H1 (cell line): ENCODE data around the gene BCKDHA. TPM values are rescaled to one million over a fixed set of nuclear protein-coding genes. Genes with fewer than 3 reads are reported as not detected.

Experiments used
- CTCF ChIA-PET: fragments of 300-600 bp; sonication (Branson Sonifier 250); formaldehyde crosslinking; loops from one replicate; lab custom pipeline; 2021; ENCODE audit not compliant: partially characterized antibody; lab: Charles Lee
- POLR2A ChIA-PET: fragments of 300-600 bp; sonication (Branson Sonifier 250); formaldehyde crosslinking; loops from one replicate; lab custom pipeline; 2021; ENCODE audit warnings: inconsistent platforms; ENCODE audit not compliant: partially characterized antibody; lab: Charles Lee
- DNase-seq, 2 experiments: peaks; one replicate each; pipeline versions ENCODE4 v3.0.0 to v3.0.0-alpha.2; 2010 to 2022; ENCODE audit warnings: low spot score in 2 of 2, low read depth in 1 of 2, mixed read lengths in 1 of 2
- FAIRE-seq: peaks from 2 replicates; lab custom pipeline; 2011; peaks lifted over from hg19 to GRCh38; lab: Jason Lieb, UNC
- H2AFZ ChIP-seq: 2 replicates; pipeline ENCODE4 v1.8.1; 2012; ENCODE audit warnings: low read length, inconsistent platforms
- H2AK5ac ChIP-seq: 2 replicates; pipeline ENCODE4 v1.6.1; 2013; ENCODE audit warnings: low read depth, low read length
- H2BK120ac ChIP-seq: replicated peaks from 2 replicates; pipeline ENCODE3; 2013; ENCODE audit warnings: low read depth, low read length, inconsistent platforms
- H2BK12ac ChIP-seq: 2 replicates; pipeline ENCODE4 v1.6.1; 2013; ENCODE audit warnings: low read depth, low read length
- H2BK15ac ChIP-seq: 2 replicates; pipeline ENCODE4 v1.6.1; 2013; ENCODE audit warnings: low read length
- H2BK20ac ChIP-seq: 2 replicates; pipeline ENCODE4 v1.6.1; 2013; ENCODE audit warnings: low read length
- H2BK5ac ChIP-seq: 2 replicates; pipeline ENCODE4 v1.6.1; 2013; ENCODE audit warnings: low read depth, low read length
- H3K14ac ChIP-seq: 2 replicates; pipeline ENCODE4 v1.6.1; 2013; ENCODE audit warnings: inconsistent platforms; ENCODE audit not compliant: insufficient read length
- H3K18ac ChIP-seq: 2 replicates; pipeline ENCODE4 v1.6.1; 2013; ENCODE audit warnings: low read length; ENCODE audit errors: extremely low read depth
- H3K23ac ChIP-seq: 2 replicates; pipeline ENCODE4 v1.6.1; 2013; ENCODE audit warnings: inconsistent platforms; ENCODE audit not compliant: insufficient read length
- H3K23me2 ChIP-seq: 2 replicates; pipeline ENCODE4 v1.6.1; 2013; ENCODE audit warnings: low read depth, low read length
- H3K27ac ChIP-seq: 2 replicates; pipeline ENCODE4 v1.6.1; 2011; ENCODE audit warnings: low read depth, low read length, inconsistent platforms
- H3K27me3 ChIP-seq, 4 experiments: replicated peaks in 1 of 4; 1 replicate in 1 of 4; 2 replicates in 3 of 4; pipeline versions ENCODE4 v1.6.1 to v1.8.1; 2011 to 2013; ENCODE audit warnings: low read length in 3 of 4, mild to moderate bottlenecking in 3 of 4, inconsistent platforms in 2 of 4, mixed read lengths in 2 of 4, moderate library complexity in 1 of 4; ENCODE audit not compliant: control insufficient read depth in 3 of 4, insufficient read depth in 3 of 4; ENCODE audit errors: extremely low read depth in 1 of 4
- H3K36me3 ChIP-seq, 4 experiments: 2 replicates each; pipeline versions ENCODE4 v1.6.1 to v1.8.1; 2011 to 2013; ENCODE audit warnings: mild to moderate bottlenecking in 4 of 4, low read length in 3 of 4, moderate library complexity in 2 of 4, control low read depth in 1 of 4, inconsistent platforms in 1 of 4; ENCODE audit not compliant: insufficient read depth in 4 of 4, control insufficient read depth in 2 of 4
- H3K4ac ChIP-seq: replicated peaks from 2 replicates; pipeline ENCODE3; 2013; ENCODE audit warnings: low read length, low read depth, mixed read lengths, inconsistent platforms; ENCODE audit not compliant: insufficient read length
- H3K4me1 ChIP-seq, 4 experiments: replicated peaks in 1 of 4; 1 replicate in 1 of 4; 2 replicates in 3 of 4; pipeline versions ENCODE4 v1.6.1 to v1.8.1; 2011 to 2013; ENCODE audit warnings: low read length in 3 of 4, inconsistent platforms in 2 of 4, mixed read lengths in 1 of 4; ENCODE audit not compliant: insufficient read depth in 4 of 4, control insufficient read depth in 3 of 4
- H3K4me2 ChIP-seq, 2 experiments: 2 replicates each; pipeline versions ENCODE4 v1.6.1 to v1.8.1; 2011 to 2013; ENCODE audit warnings: low read depth in 2 of 2, low read length in 2 of 2, control low read depth in 1 of 2, inconsistent platforms in 1 of 2, mild to moderate bottlenecking in 1 of 2; ENCODE audit not compliant: insufficient read depth in 1 of 2
- H3K4me3 ChIP-seq, 4 experiments: fragments of 200-600, 300-600 bp in 1 of 4; sonication (generic), shearing (Covaris generic), sonication (Bioruptor Twin) in 1 of 4; 2 replicates each; pipeline versions ENCODE4 v1.5.1 to v1.8.1; 2011 to 2016; ENCODE audit warnings: low read length in 4 of 4, low read depth in 3 of 4, control low read depth in 2 of 4, inconsistent platforms in 2 of 4, mild to moderate bottlenecking in 2 of 4, mixed read lengths in 1 of 4, moderate library complexity in 1 of 4; ENCODE audit not compliant: insufficient read depth in 2 of 4; ENCODE audit errors: extremely low read depth in 1 of 4
- H3K56ac ChIP-seq: replicated peaks from 2 replicates; pipeline ENCODE3; 2013; ENCODE audit warnings: low read depth, mild to moderate bottlenecking, mixed read lengths, low read length, inconsistent platforms; ENCODE audit not compliant: insufficient read length
- H3K79me1 ChIP-seq: 2 replicates; pipeline ENCODE4 v1.6.1; 2013; ENCODE audit warnings: low read depth, low read length, control low read depth
- H3K79me2 ChIP-seq, 2 experiments: 2 replicates each; pipeline versions ENCODE4 v1.6.1 to v1.8.1; 2012 to 2013; ENCODE audit warnings: low read length in 2 of 2, mild to moderate bottlenecking in 2 of 2, inconsistent platforms in 1 of 2; ENCODE audit not compliant: insufficient read depth in 2 of 2, control insufficient read depth in 1 of 2
- H3K9ac ChIP-seq, 4 experiments: replicated peaks in 1 of 4; 1 replicate in 1 of 4; 2 replicates in 3 of 4; pipeline versions ENCODE4 v1.6.1 to v1.8.1; 2011 to 2013; ENCODE audit warnings: low read depth in 3 of 4, low read length in 3 of 4, control low read depth in 2 of 4, mild to moderate bottlenecking in 2 of 4, moderate library complexity in 2 of 4, inconsistent platforms in 1 of 4; ENCODE audit errors: extremely low read depth in 1 of 4
- H3K9me3 ChIP-seq, 2 experiments: 2 replicates each; pipeline versions ENCODE4 v1.6.1 to v1.8.1; 2012 to 2013; ENCODE audit warnings: mild to moderate bottlenecking in 2 of 2, moderate library complexity in 2 of 2, control low read depth in 1 of 2, inconsistent platforms in 1 of 2, low read depth in 1 of 2, low read length in 1 of 2, mixed read lengths in 1 of 2; ENCODE audit not compliant: insufficient read depth in 2 of 2
- H4K20me1 ChIP-seq, 2 experiments: replicated peaks in 1 of 2; 2 replicates each; pipeline versions ENCODE3 to v1.8.1; 2011 to 2013; ENCODE audit warnings: inconsistent platforms in 2 of 2, low read length in 2 of 2, mild to moderate bottlenecking in 1 of 2; ENCODE audit not compliant: insufficient read depth in 2 of 2, control insufficient read depth in 1 of 2
- H4K5ac ChIP-seq: 2 replicates; pipeline ENCODE4 v1.6.1; 2013; ENCODE audit warnings: low read length, low read depth, mixed read lengths, inconsistent platforms; ENCODE audit not compliant: insufficient read length
- H4K8ac ChIP-seq: 2 replicates; pipeline ENCODE4 v1.8.0; 2013; ENCODE audit warnings: mild to moderate bottlenecking, moderate library complexity, low read length, inconsistent platforms; ENCODE audit not compliant: insufficient read depth; ENCODE audit errors: extremely low read depth
- H4K91ac ChIP-seq: replicated peaks from 2 replicates; pipeline ENCODE3; 2013; ENCODE audit warnings: low read length, mixed read lengths, inconsistent platforms; ENCODE audit not compliant: insufficient read length
- BCL11A ChIP-seq, 2 experiments: IDR thresholded peaks; one replicate each; pipeline ENCODE4 v1.6.1; 2011; ENCODE audit warnings: low read depth in 2 of 2, low read length in 2 of 2, mild to moderate bottlenecking in 2 of 2
- CBX5 ChIP-seq: fragments of 300-800, 300-1000 bp; sonication (generic); IDR thresholded peaks from 2 replicates; pipeline ENCODE4 v1.7.1; 2016; ENCODE audit warnings: antibody characterized with exemption, low read length, low read depth
- E2F6 ChIP-seq: IDR thresholded peaks from 2 replicates; pipeline ENCODE4 v1.6.1; 2012; ENCODE audit warnings: inconsistent platforms
- EP300 ChIP-seq, 2 experiments: IDR thresholded peaks; 1 replicate in 1 of 2; 2 replicates in 1 of 2; pipeline ENCODE4 v1.6.1; 2011 to 2012; ENCODE audit warnings: low read depth in 2 of 2, low read length in 2 of 2, mild to moderate bottlenecking in 2 of 2, borderline replicate concordance in 1 of 2, inconsistent platforms in 1 of 2, moderate library complexity in 1 of 2
- JUN ChIP-seq: IDR thresholded peaks from 2 replicates; pipeline ENCODE4 v1.6.1; 2011; ENCODE audit warnings: low read depth, mild to moderate bottlenecking, improper control_type of control experiment, low read length
- NANOG ChIP-seq: IDR thresholded peaks from 2 replicates; pipeline ENCODE4 v1.6.1; 2011; ENCODE audit warnings: low read length, low read depth, mild to moderate bottlenecking, inconsistent platforms; ENCODE audit not compliant: insufficient read depth, poor library complexity, severe bottlenecking
- PHF8 ChIP-seq: fragments of 200-600 bp; sonication (generic); conservative IDR thresholded peaks from 2 replicates; pipeline ENCODE4 v1.7.1; 2012; ENCODE audit warnings: low read depth, mild to moderate bottlenecking, inconsistent platforms, low read length, moderate library complexity
- POU5F1 ChIP-seq: IDR thresholded peaks from 2 replicates; pipeline ENCODE4 v1.6.1; 2011; ENCODE audit warnings: low read depth, mild to moderate bottlenecking, low read length, moderate library complexity
- RAD21 ChIP-seq, 2 experiments: IDR thresholded peaks in 1 of 2; conservative IDR thresholded peaks in 1 of 2; 2 replicates each; pipeline ENCODE4 v1.6.1; 2011; ENCODE audit warnings: low read depth in 2 of 2, low read length in 2 of 2, improper control_type of control experiment in 1 of 2, inconsistent platforms in 1 of 2, mild to moderate bottlenecking in 1 of 2, moderate library complexity in 1 of 2
- RBBP5 ChIP-seq: IDR thresholded peaks from 2 replicates; pipeline ENCODE4 v1.7.1; 2012; ENCODE audit warnings: low read depth, mild to moderate bottlenecking, inconsistent platforms, low read length, moderate library complexity, borderline replicate concordance
- TAF1 ChIP-seq: IDR thresholded peaks from 2 replicates; pipeline ENCODE4 v1.6.1; 2011; ENCODE audit warnings: mild to moderate bottlenecking, low read depth, low read length
- ZNF274 ChIP-seq: IDR thresholded peaks from 2 replicates; pipeline ENCODE4 v1.7.0; 2012; ENCODE audit warnings: low read length, borderline replicate concordance; ENCODE audit errors: extremely low read depth
- WGBS, 2 experiments: shearing (Covaris generic) in 1 of 2; methylation state at CpG; one replicate each; pipeline versions ENCODE4 v1.1.6 to v1.1.7; 2013 to 2015; ENCODE audit warnings: low lambda C conversion rate in 2 of 2, mixed read lengths in 2 of 2, inconsistent platforms in 1 of 2, low coverage in 1 of 2, missing lambda C conversion rate in 1 of 2; ENCODE audit not compliant: insufficient replicate concordance in 2 of 2, insufficient coverage in 1 of 2, insufficient read length in 1 of 2; ENCODE audit errors: extremely low coverage in 1 of 2, missing lambda C conversion rate in 1 of 2; 5-methylcytosine and 5-hydroxymethylcytosine counted together
- polyA plus RNA-seq, 7 experiments: library from polyadenylated mRNA; depleted of rRNA in 3 of 7; stranded (reverse) in 5 of 7; unstranded in 2 of 7; fragments of >200 nt in 5 of 7; fragments of 200-250 nt in 2 of 7; gene quantifications; 1 replicate in 5 of 7; 2 replicates in 1 of 7; 4 replicates in 1 of 7; pipeline versions ENCODE4 v1.2.1 to v1.2.3, GENCODE V29; 2011 to 2013; ENCODE audit warnings: missing spikeins in 2 of 7, mixed read lengths in 2 of 7
- total RNA-seq: library from RNA; stranded (reverse); fragmentation: NEBNext Ultra II Directional; extraction: Animal tissue kit (Norgen Biotek cat#: 25700); gene quantifications from 2 replicates; pipeline ENCODE4 v1.2.1, GENCODE V29; 2021

Gene BCKDHA
- total and polyA plus RNA-seq, 2 of the 8 experiments (the other 6 are each of a cell fraction or from before 2014, with no cell fraction given): 14.2 to 69.6 TPM

GRCh38 chr19:41399525-41399924 lies 1.9 kb downstream of the BCKDHA start:
- peaks cover 4% of the 10 kb centered on the region for H3K23me2 ChIP-seq
- H2BK120ac ChIP-seq: no peak overlapping the region
- no peak overlapping the region for H3K27ac ChIP-seq
- H4K91ac ChIP-seq: no peak overlapping the region
- no peak overlapping the region for H4K5ac ChIP-seq
- H2AK5ac ChIP-seq: no peak overlapping the region
- CTCF ChIA-PET: no interaction called here
- no peak overlapping the region for H4K8ac ChIP-seq
- H3K79me2 ChIP-seq: peaks cover 0 to 33% of the 10 kb centered on the region in 2 experiments; a peak in 2 of 4 replicates
- H3K27me3 ChIP-seq: no peaks in the 10 kb centered on the region
- DNase-seq: no peak
- no peak overlapping the region for H3K4ac ChIP-seq
- no peaks in the 10 kb centered on the region for H3K9me3 ChIP-seq
- no peak overlapping the region for H2BK15ac ChIP-seq
- H4K20me1 ChIP-seq: peaks cover 0 to 1% of the 10 kb centered on the region in 2 experiments
- no peak overlapping the region; a peak in 1 of 4 replicates for H3K4me2 ChIP-seq
- peaks cover 10% of the 10 kb centered on the region; the same call in 1 of the 2 replicates for H3K79me1 ChIP-seq
- no peak overlapping the region for H3K14ac ChIP-seq
- WGBS, 2 experiments: 87% methylated on average over 2 of the region's 2 CpGs; no CpG with 5 or more reads in 1 of the 2 experiments
- no peak overlapping the region for H2BK5ac ChIP-seq
- FAIRE-seq: no peak
- POLR2A ChIA-PET: interaction anchor here (0.9 to 2.0 kb wide), 4 partner anchors 8 to 40 kb away, joined by 3 to 10 read pairs (median 8); partner anchors contain the start of genes B3GNT8 and DMAC2
- H2BK20ac ChIP-seq: no peak overlapping the region
- H3K23ac ChIP-seq: no peak overlapping the region
- no peak overlapping the region for H3K4me3 ChIP-seq
- no peak overlapping the region for H2BK12ac ChIP-seq
- H3K9ac ChIP-seq: no peak overlapping the region
- H3K4me1 ChIP-seq: peaks cover 0 to 5% (median 0%) of the 10 kb centered on the region in 4 experiments; a peak in 5 of 7 replicates
- no peaks in the 10 kb centered on the region for H3K36me3 ChIP-seq
- H3K18ac ChIP-seq: no peak overlapping the region
- no peak overlapping the region for H3K56ac ChIP-seq
- no peak overlapping the region for H2AFZ ChIP-seq
- TF ChIP-seq BCL11A (IDR thresholded peaks at IDR 0.05; ENCODE audit: low read depth in 2 of 2, low read length in 2 of 2) (no peak), CBX5 (no peak), RBBP5 (no peak), NANOG (no peak), JUN (no peak), RAD21 (IDR thresholded peaks at IDR 0.05 in 1 of 2, conservative IDR thresholded peaks at IDR 0.05 in 1 of 2; ENCODE audit: low read depth in 2 of 2, low read length in 2 of 2) (no peak), TAF1 (no peak), PHF8 (no peak), E2F6 (no peak), EP300 (IDR thresholded peaks at IDR 0.05; ENCODE audit: borderline replicate concordance in 1 of 2, low read depth in 2 of 2, low read length in 2 of 2) (no peak), ZNF274 (no peak), POU5F1 (no peak)
